ENCODE data around the gene OR56A1.
"Not testable (repeated sequence)": the region's sequence is repeated elsewhere in the genome, so short reads cannot be mapped to it uniquely, and the experiment has no call there.

OR56A1 gene

DNA sequence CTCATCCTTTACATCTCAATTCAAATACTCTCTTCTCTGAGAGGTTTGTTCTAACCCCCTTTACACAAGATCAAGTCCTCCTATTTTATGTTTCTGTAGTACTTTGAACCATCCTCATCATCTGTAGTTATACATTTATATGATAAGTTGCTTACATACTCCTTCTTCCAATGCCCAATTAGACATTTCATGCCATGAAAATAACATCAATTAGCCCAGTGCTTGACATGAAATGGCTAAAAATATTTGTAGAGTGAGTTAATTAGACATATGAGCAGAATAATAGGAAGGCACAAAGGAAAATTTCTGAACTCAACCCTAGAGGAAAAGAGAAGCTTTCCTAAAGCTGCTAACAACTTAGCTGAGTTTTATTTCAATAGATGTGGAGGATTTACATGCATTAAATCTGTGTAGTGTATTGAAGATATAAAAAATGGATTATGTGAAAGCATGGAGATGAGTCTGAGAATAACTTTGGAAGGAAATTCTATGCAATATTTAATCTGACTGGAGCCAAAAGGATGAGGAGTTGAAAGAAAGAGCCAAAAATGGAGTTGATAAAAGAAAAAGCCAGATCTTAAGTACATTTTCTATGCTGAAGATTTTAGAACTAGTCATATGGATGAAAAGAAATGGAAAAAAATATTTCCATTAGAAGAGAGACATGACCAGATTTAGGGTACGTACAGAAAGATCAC lies at the start of gene OR56A1:
Gene OR56A1 (minus strand): TSS at position 51 of the 698 bp plus-strand sequence. CDS start 3,066 bp downstream, outside the sequence.
- TF ChIP-seq CTCF (conservative IDR thresholded peaks at IDR 0.05), result no peak

GRCh38 chr11:6079463-6079862 lies 48.9 kb upstream of the OR56A1 start:
- TF ChIP-seq CTCF (conservative IDR thresholded peaks at IDR 0.05), result no peak
- no peak overlapping the region for H3K27ac ChIP-seq

More for the DNA sequence above, at the start of gene OR56A1:
- no peak within 1 kb of the TSS for H3K27ac ChIP-seq

DNA sequence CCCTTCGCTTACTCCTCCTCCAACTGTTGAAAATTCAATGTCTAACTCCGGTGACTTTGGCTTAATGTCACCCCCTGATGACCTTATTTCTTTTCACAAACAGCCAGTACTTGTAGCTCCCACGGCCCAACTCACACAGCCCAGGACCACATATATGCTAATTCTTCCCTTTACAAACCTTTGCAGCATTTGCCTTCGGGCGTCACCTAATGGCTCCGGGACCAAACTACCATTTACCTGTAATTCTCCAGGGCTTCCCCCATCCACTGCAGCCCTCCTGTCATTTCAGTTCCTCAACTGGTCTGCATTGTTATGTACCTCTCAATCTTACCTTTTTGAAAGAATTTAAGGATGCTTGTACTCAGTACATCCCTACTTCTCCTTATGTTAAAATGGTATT lies 47.2 kb upstream of the OR56A1 start:
- TF ChIP-seq CTCF (conservative IDR thresholded peaks at IDR 0.05), result no peak

GRCh38 chr11:6076443-6076842 lies 45.9 kb upstream of the OR56A1 start:
- not testable (repeated sequence) for H3K27ac ChIP-seq

More for the DNA sequence above, 47.2 kb upstream of the OR56A1 start:
- no peak overlapping the region for H3K27ac ChIP-seq

GRCh38 chr11:6067502-6067901 lies 36.9 kb upstream of the OR56A1 start:
- TF ChIP-seq CTCF (conservative IDR thresholded peaks at IDR 0.05), result no peak

DNA sequence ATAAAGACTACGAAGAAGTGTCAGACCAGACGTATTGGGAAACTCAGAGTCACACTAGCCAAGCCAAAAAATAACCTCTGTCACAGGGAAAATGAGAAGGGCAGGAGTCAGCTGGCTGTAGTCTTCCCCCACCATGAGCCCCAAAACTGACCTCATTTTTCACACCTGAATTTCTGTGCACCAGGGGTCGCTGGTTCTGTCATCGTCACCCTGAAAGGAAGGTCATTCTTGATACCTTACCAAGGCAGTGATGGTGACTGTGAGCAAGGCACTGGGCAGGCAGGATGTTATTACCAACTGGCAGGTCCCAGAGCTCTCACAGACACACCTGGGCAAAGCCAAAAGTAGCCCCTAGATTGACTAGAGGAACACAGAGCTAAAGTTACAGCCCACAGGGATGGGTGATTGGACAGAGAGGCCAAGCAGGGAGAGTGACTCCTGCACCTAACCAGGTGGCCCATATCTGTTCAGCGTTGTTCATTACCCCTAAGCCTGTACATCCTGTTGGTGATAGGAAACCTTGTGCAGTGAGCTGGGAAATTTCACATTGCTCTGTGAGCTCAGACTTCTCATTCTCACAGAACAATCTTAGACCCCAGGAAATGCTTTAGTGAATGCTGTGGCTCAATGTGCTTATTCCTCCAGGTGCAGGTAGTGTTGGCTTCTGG lies 32.3 kb upstream of the OR56A1 start:
- TF ChIP-seq CTCF (conservative IDR thresholded peaks at IDR 0.05), result no peak
- no peak overlapping the region for H3K27ac ChIP-seq

More at GRCh38 chr11:6067502-6067901, 36.9 kb upstream of the OR56A1 start:
- H3K27ac ChIP-seq, result no peak overlapping the region

- no peak for TF ChIP-seq CTCF (conservative IDR thresholded peaks at IDR 0.05)
- H3K27ac ChIP-seq, result no peak overlapping the region
Measured at GRCh38 chr11:6061475-6061874, 30.9 kb upstream of the OR56A1 start.

DNA sequence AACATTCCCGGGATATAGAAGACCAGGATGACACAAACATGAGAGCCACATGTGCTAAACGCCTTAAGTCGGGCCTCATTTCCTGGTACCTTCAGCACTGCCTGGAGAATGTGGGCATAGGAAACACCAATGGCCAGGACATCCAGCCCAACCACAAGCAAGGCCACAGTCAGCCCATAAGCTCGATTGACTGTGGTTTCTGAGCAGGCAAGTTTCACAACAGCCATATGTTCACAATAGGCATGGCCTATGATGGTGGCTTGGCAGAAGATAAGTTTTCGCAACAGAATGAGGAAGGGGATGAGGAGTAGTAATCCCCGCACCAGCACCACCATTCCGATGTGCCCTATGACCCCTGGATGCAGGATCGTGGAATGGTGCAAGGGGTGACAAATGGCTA lies 26.9 kb upstream of the OR56A1 start:
- no peak overlapping the region for H3K27ac ChIP-seq
- TF ChIP-seq CTCF (conservative IDR thresholded peaks at IDR 0.05), result no peak

All from VCaP (cell line).